Dermis blood vessel endothelial cell (primary cell): ENCODE measurements around the gene P2RX2. TPM values are rescaled to one million over a fixed set of nuclear protein-coding genes. Genes with fewer than 3 reads are reported as not detected.
A peak's percentile ranks its signal among the peaks of the same experiment; 100 is the strongest.
"Not testable (repeated sequence)": the region's sequence is repeated elsewhere in the genome, so short reads cannot be mapped to it uniquely, and the experiment has no call there.

Experiments used
- DNase-seq: peaks from one replicate; pipeline ENCODE4 v3.0.0; 2010
- total RNA-seq: library from RNA; depleted of rRNA; stranded (reverse); fragments of >200 nt; gene quantifications from 2 replicates; pipeline ENCODE4 v1.2.3, GENCODE V29; 2014

The P2RX2 gene
- total RNA-seq, 1 donor from 2014 or later: 0.17 TPM

GRCh38 chr12:132584429-132584828 is 34.1 kb upstream of the P2RX2 start:
- no peak for DNase-seq

GRCh38 chr12:132585177-132585576 is 33.4 kb upstream of the P2RX2 start:
- no peak for DNase-seq

- no peak for DNase-seq
These were observed 31.6 kb upstream of the P2RX2 start for GRCh38 chr12:132586929-132587328.

GRCh38 chr12:132587781-132588180 is 30.8 kb upstream of the P2RX2 start:
- DNase-seq: no peak

- no peak for DNase-seq
These were observed 30.3 kb upstream of the P2RX2 start for GRCh38 chr12:132588319-132588718.

GRCh38 chr12:132588821-132589669 is 29.5 kb upstream of the P2RX2 start:
- no peak for DNase-seq

GRCh38 chr12:132591107-132591935 is 27.3 kb upstream of the P2RX2 start:
- DNase-seq: no peak

GRCh38 chr12:132592282-132592970 is 26.1 kb upstream of the P2RX2 start:
- DNase-seq: no peak

- DNase-seq: no peak
These were observed 25.5 kb upstream of the P2RX2 start for GRCh38 chr12:132593071-132593470.

GRCh38 chr12:132593521-132593920 is 25.1 kb upstream of the P2RX2 start:
- no peak for DNase-seq

GRCh38 chr12:132593938-132594358 is 24.6 kb upstream of the P2RX2 start:
- DNase-seq: peak; percentile 98

GRCh38 chr12:132595183-132595582 is 23.4 kb upstream of the P2RX2 start:
- no peak for DNase-seq

- no peak for DNase-seq
These were observed 22.6 kb upstream of the P2RX2 start for GRCh38 chr12:132596016-132596415.

GRCh38 chr12:132597333-132598316 is 21.0 kb upstream of the P2RX2 start:
- DNase-seq: peak; percentile 77

- not testable (repeated sequence) for DNase-seq
These were observed 19.1 kb upstream of the P2RX2 start for GRCh38 chr12:132599502-132599901.

GRCh38 chr12:132600048-132601032 is 18.2 kb upstream of the P2RX2 start:
- peak; percentile 84 for DNase-seq

GRCh38 chr12:132601171-132601883 is 17.2 kb upstream of the P2RX2 start:
- no peak for DNase-seq

GRCh38 chr12:132602572-132603239 is 15.9 kb upstream of the P2RX2 start:
- DNase-seq: peak; percentile 47
